NT2/D1 (cell line): ENCODE measurements around the gene KTN1.

ENCODE experiments used
- DNase-seq: peaks from one replicate; pipeline ENCODE4 v3.0.0-alpha.2; 2011; ENCODE audit warnings: low read depth, low spot score
- H3K27me3 ChIP-seq: 2 replicates; pipeline ENCODE4 v1.6.0; 2011; ENCODE audit warnings: mild to moderate bottlenecking; ENCODE audit not compliant: insufficient read length, insufficient read depth
- H3K36me3 ChIP-seq: 2 replicates; pipeline ENCODE4 v1.6.1; 2011; ENCODE audit warnings: mild to moderate bottlenecking, low read length, mixed read lengths; ENCODE audit not compliant: insufficient read depth, insufficient read length
- H3K4me1 ChIP-seq: 2 replicates; pipeline ENCODE4 v1.5.1; 2011; ENCODE audit not compliant: insufficient read depth, insufficient read length
- H3K4me3 ChIP-seq: 2 replicates; pipeline ENCODE4 v1.5.1; 2011; ENCODE audit warnings: low read depth; ENCODE audit not compliant: insufficient read length
- H3K9ac ChIP-seq: 2 replicates; pipeline ENCODE4 v1.6.0; 2011; ENCODE audit warnings: low read depth; ENCODE audit not compliant: insufficient read length
- H3K9me3 ChIP-seq: 2 replicates; pipeline ENCODE4 v1.5.1; 2011; ENCODE audit warnings: mild to moderate bottlenecking, low read length; ENCODE audit not compliant: insufficient read depth
- SUZ12 ChIP-seq: IDR thresholded peaks from 2 replicates; pipeline ENCODE4 v1.6.1; 2011; ENCODE audit not compliant: insufficient read length, insufficient read depth; ENCODE audit errors: extremely low read depth
- YY1 ChIP-seq: IDR thresholded peaks from 2 replicates; pipeline ENCODE4 v1.6.1; 2011; ENCODE audit not compliant: insufficient read length, insufficient read depth
- ZNF274 ChIP-seq: IDR thresholded peaks from 2 replicates; pipeline ENCODE4 v1.6.1; 2011; ENCODE audit warnings: mild to moderate bottlenecking, low read depth, low read length

Gene KTN1

GRCh38 chr14:55562135-55562534 lies 17.9 kb upstream of the KTN1 start:
- Histone ChIP-seq H3K4me3 (no peak overlapping the region), H3K9ac (no peak overlapping the region), H3K36me3 (peaks cover 11% of the 10 kb centered on the region), H3K27me3 (no peaks in the 10 kb centered on the region), H3K9me3 (no peaks in the 10 kb centered on the region), H3K4me1 (peaks cover 2% of the 10 kb centered on the region)
- DNase-seq, result no peak
- TF ChIP-seq SUZ12 (no peak), ZNF274 (no peak), YY1 (no peak)

GRCh38 chr14:55568618-55569017 lies 11.4 kb upstream of the KTN1 start:
- Histone ChIP-seq H3K4me3 (no peak overlapping the region), H3K36me3 (no peaks in the 10 kb centered on the region), H3K4me1 (no peaks in the 10 kb centered on the region), H3K9ac (no peak overlapping the region), H3K9me3 (no peaks in the 10 kb centered on the region), H3K27me3 (no peaks in the 10 kb centered on the region)
- no peak for TF ChIP-seq ZNF274
- no peak for TF ChIP-seq SUZ12
- no peak for TF ChIP-seq YY1
- DNase-seq, result no peak

- H3K4me3 ChIP-seq, result no peak overlapping the region
- H3K9ac ChIP-seq, result no peak overlapping the region
- no peak for TF ChIP-seq YY1
- TF ChIP-seq SUZ12, result no peak
- no peak for TF ChIP-seq ZNF274
- DNase-seq, result no peak
- peaks cover 4% of the 10 kb centered on the region for H3K36me3 ChIP-seq
- H3K27me3 ChIP-seq, result no peaks in the 10 kb centered on the region
- H3K9me3 ChIP-seq, result no peaks in the 10 kb centered on the region
- H3K4me1 ChIP-seq, result no peaks in the 10 kb centered on the region
Observed at GRCh38 chr14:55571125-55571889, 8.7 kb upstream of the KTN1 start.

GRCh38 chr14:55572578-55572977 lies 7.4 kb upstream of the KTN1 start:
- TF ChIP-seq SUZ12, result no peak

GRCh38 chr14:55574988-55575387 lies 5.0 kb upstream of the KTN1 start:
- no peak overlapping the region for H3K4me3 ChIP-seq
- no peaks in the 10 kb centered on the region for H3K4me1 ChIP-seq
- no peak for DNase-seq
- H3K9ac ChIP-seq, result no peak overlapping the region
- peaks cover 13% of the 10 kb centered on the region for H3K36me3 ChIP-seq
- no peaks in the 10 kb centered on the region for H3K9me3 ChIP-seq
- no peak for TF ChIP-seq YY1
- no peak for TF ChIP-seq SUZ12
- no peak for TF ChIP-seq ZNF274
- H3K27me3 ChIP-seq, result no peaks in the 10 kb centered on the region

More at GRCh38 chr14:55572578-55572977, 7.4 kb upstream of the KTN1 start:
- Histone ChIP-seq H3K4me3 (no peak overlapping the region), H3K9ac (no peak overlapping the region), H3K27me3 (no peaks in the 10 kb centered on the region), H3K36me3 (peaks cover 13% of the 10 kb centered on the region), H3K4me1 (no peaks in the 10 kb centered on the region), H3K9me3 (no peaks in the 10 kb centered on the region)
- DNase-seq, result no peak

- Histone ChIP-seq H3K36me3 (peaks cover 13% of the 10 kb centered on the region), H3K4me1 (no peaks in the 10 kb centered on the region), H3K9me3 (no peaks in the 10 kb centered on the region), H3K27me3 (no peaks in the 10 kb centered on the region), H3K4me3 (no peak overlapping the region), H3K9ac (no peak overlapping the region)
- DNase-seq, result no peak
- TF ChIP-seq ZNF274, result no peak
- no peak for TF ChIP-seq SUZ12
- no peak for TF ChIP-seq YY1
Observed at GRCh38 chr14:55577229-55577628, 2.8 kb upstream of the KTN1 start.

GRCh38 chr14:55578511-55578910 lies 1.5 kb upstream of the KTN1 start:
- Histone ChIP-seq H3K27me3 (no peaks in the 10 kb centered on the region), H3K9me3 (no peaks in the 10 kb centered on the region), H3K9ac (peak overlapping the region; percentile 85), H3K36me3 (peaks cover 13% of the 10 kb centered on the region), H3K4me1 (no peaks in the 10 kb centered on the region), H3K4me3 (no peak overlapping the region)
- TF ChIP-seq SUZ12 (no peak), ZNF274 (no peak), YY1 (no peak)
- DNase-seq, result no peak
